Stomach (tissue), 9 donors: ENCODE data around the gene SF3B3. TPM values are rescaled to one million over a fixed set of nuclear protein-coding genes. Genes with fewer than 3 reads are reported as not detected.
A peak's percentile ranks its signal among the peaks of the same experiment; 100 is the strongest.
"Not testable (repeated sequence)": the region's sequence is repeated elsewhere in the genome, so short reads cannot be mapped to it uniquely, and the experiment has no call there.

Experiments
- DNase-seq, 2 donors: peaks; one replicate each; pipeline versions ENCODE4 v3.0.0 to v3.0.0-alpha.2; 2013 to 2019
- H3K27ac ChIP-seq, 5 donors: fragments of 200-600 bp in 4 of 5; sonication (generic) in 4 of 5; one replicate each; pipeline ENCODE4 v1.5.1; 2013 to 2019; ENCODE audit warnings: mild to moderate bottlenecking in 1 of 5, moderate library complexity in 1 of 5
- H3K27me3 ChIP-seq, 3 donors: fragments of 200-600 bp; sonication (generic); one replicate each; pipeline ENCODE4 v1.5.1; 2017 to 2019; ENCODE audit warnings: mixed run types in 1 of 3
- H3K36me3 ChIP-seq, 4 donors: fragments of 200-600 bp; sonication (generic); 1 replicate in 3 of 4; 2 replicates in 1 of 4; pipeline ENCODE4 v1.5.1; 2016 to 2019
- H3K4me1 ChIP-seq, 4 donors: fragments of 200-600 bp; sonication (generic); one replicate each; pipeline ENCODE4 v1.5.1; 2016 to 2019
- H3K4me3 ChIP-seq, 4 donors: fragments of 200-600 bp; sonication (generic) in 3 of 4; one replicate each; pipeline ENCODE4 v1.5.1; 2016 to 2019; ENCODE audit warnings: mild to moderate bottlenecking in 1 of 4
- H3K9me3 ChIP-seq, 4 donors: fragments of 200-600 bp; sonication (generic); one replicate each; pipeline ENCODE4 v1.5.1; 2016 to 2019
- CTCF ChIP-seq, 7 experiments: fragments of 450-650 bp in 4 of 7; fragments of 200-600 bp in 3 of 7; sonication (generic) in 3 of 7; IDR thresholded peaks; one replicate each; pipeline ENCODE4 v1.5.1; 2016 to 2019; ENCODE audit warnings: antibody characterized with exemption in 7 of 7, control low read depth in 2 of 7, mild to moderate bottlenecking in 1 of 7
- EP300 ChIP-seq: sonication (generic); formaldehyde crosslinking; IDR thresholded peaks from one replicate; pipeline ENCODE4 v1.6.1; 2017; ENCODE audit warnings: antibody characterized with exemption
- POLR2A ChIP-seq, 4 donors: fragments of 450-650 bp; IDR thresholded peaks; one replicate each; pipeline ENCODE4 v1.6.1; 2016; ENCODE audit warnings: antibody characterized with exemption in 4 of 4, control low read depth in 2 of 4, mild to moderate bottlenecking in 1 of 4, moderate library complexity in 1 of 4
- POLR2AphosphoS5 ChIP-seq, 3 donors: sonication (generic); formaldehyde crosslinking; IDR thresholded peaks; one replicate each; pipeline ENCODE4 v1.6.1; 2016; ENCODE audit warnings: antibody characterized with exemption in 3 of 3
- WGBS, 5 donors: extraction: QIAGEN DNeasy Blood & Tissue Kit in 3 of 5; methylation state at CpG; one replicate each; pipeline versions ENCODE4 v1.1.5 to v1.1.7; 2013 to 2018; 5-methylcytosine and 5-hydroxymethylcytosine counted together
- intact Hi-C: fragments of 100-400 bp; cut with DNase I; formaldehyde crosslinking; loops from one replicate; pipeline ENCODE4 v1.15.1; 2023; ENCODE audit warnings: low total_unique reads
- polyA plus RNA-seq, 3 donors: library from polyadenylated mRNA; stranded (reverse); fragments of 200-250 nt; gene quantifications; one replicate each; pipeline ENCODE4 v1.2.3, GENCODE V29; 2013
- total RNA-seq, 5 donors: library from RNA; depleted of rRNA; stranded (reverse); fragments of >200 nt; gene quantifications; one replicate each; pipeline versions ENCODE4 v1.1.0 to v1.2.3, GENCODE V29; 2014 to 2016
- donor health status: healthy with polysubstance abuse.
- donor health status: Bipolar disorder and iron deficiency.
- donor health status: healthy.

SF3B3 gene
- total and polyA plus RNA-seq, 8 donors = 30.8 to 141 (median 79.8) TPM

GRCh38 chr16:70588565-70588964, 64.9 kb downstream of the SF3B3 start:
- Histone ChIP-seq H3K4me3 (no peak overlapping the region), H3K27ac (peak overlapping the region in 3 of 5 donors; percentile 12 to 51 (median 32)), H3K4me1 (peaks cover 13 to 34% (median 20%) of the 10 kb centered on the region in 4 donors), H3K27me3 (no peaks in the 10 kb centered on the region), H3K9me3 (no peaks in the 10 kb centered on the region), H3K36me3 (no peaks in the 10 kb centered on the region)
- peak in 1 of 2 donors; percentile 41 for DNase-seq
- 32 to 47% (median 37%) methylated on average over 4 of the region's 4 CpGs for WGBS, 5 donors
- TF ChIP-seq POLR2AphosphoS5 (IDR thresholded peaks at IDR 0.05) = peak in 1 of 3 donors; percentile 50
- TF ChIP-seq CTCF (IDR thresholded peaks at IDR 0.05) = no peak
- no peak for TF ChIP-seq POLR2A (IDR thresholded peaks at IDR 0.05)
- intact Hi-C loops = no loop called here

GRCh38 chr16:70589416-70589815, 65.8 kb downstream of the SF3B3 start:
- DNase-seq, H3K4me3 ChIP-seq, H3K36me3 ChIP-seq, intact Hi-C loops, H3K27me3 ChIP-seq, H3K9me3 ChIP-seq: not testable (repeated sequence)
- WGBS, 5 donors = 86 to 94% (median 90%) methylated on average over 3 of the region's 3 CpGs
- H3K27ac ChIP-seq = peak overlapping the region in 3 of 5 donors; percentile 20 to 71 (median 60)
- peaks cover 13 to 34% (median 20%) of the 10 kb centered on the region in 4 donors for H3K4me1 ChIP-seq

- Histone ChIP-seq H3K9me3 (no peaks in the 10 kb centered on the region), H3K27ac (peak overlapping the region; percentile 19 to 71 (median 60)), H3K4me3 (peak overlapping the region in 1 of 4 donors; percentile 6), H3K36me3 (no peaks in the 10 kb centered on the region), H3K27me3 (no peaks in the 10 kb centered on the region), H3K4me1 (peaks cover 13 to 34% (median 20%) of the 10 kb centered on the region in 4 donors)
- 17 to 25% (median 21%) methylated on average over 10 of the region's 10 CpGs for WGBS, 5 donors
- intact Hi-C loops = no loop called here
- TF ChIP-seq POLR2A (IDR thresholded peaks at IDR 0.05) (no peak), EP300 (no peak), CTCF (IDR thresholded peaks at IDR 0.05) (no peak), POLR2AphosphoS5 (IDR thresholded peaks at IDR 0.05) (no peak)
- peak in 1 of 2 donors; percentile 85 for DNase-seq
Measured at GRCh38 chr16:70589998-70590471, 66.4 kb downstream of the SF3B3 start.

GRCh38 chr16:70590722-70591415, 67.3 kb downstream of the SF3B3 start:
- intact Hi-C loops = no loop called here
- Histone ChIP-seq H3K4me3 (peak overlapping the region in 1 of 4 donors; percentile 6), H3K4me1 (peaks cover 13 to 34% (median 20%) of the 10 kb centered on the region in 4 donors), H3K27ac (peak overlapping the region; percentile 29 to 71 (median 62)), H3K27me3 (no peaks in the 10 kb centered on the region), H3K9me3 (no peaks in the 10 kb centered on the region), H3K36me3 (no peaks in the 10 kb centered on the region)
- WGBS, 5 donors = 56 to 72% (median 66%) methylated on average over 11 to 18 of the region's 18 CpGs
- TF ChIP-seq POLR2A (IDR thresholded peaks at IDR 0.05) (no peak), CTCF (IDR thresholded peaks at IDR 0.05) (no peak), EP300 (no peak), POLR2AphosphoS5 (IDR thresholded peaks at IDR 0.05) (no peak)
- DNase-seq = no peak

GRCh38 chr16:70591615-70592014, 68.0 kb downstream of the SF3B3 start:
- Histone ChIP-seq H3K27me3 (no peaks in the 10 kb centered on the region), H3K4me1 (peaks cover 13 to 34% (median 20%) of the 10 kb centered on the region in 4 donors), H3K36me3 (no peaks in the 10 kb centered on the region), H3K27ac (peak overlapping the region in 4 of 5 donors; percentile 47 to 71 (median 62)), H3K9me3 (no peaks in the 10 kb centered on the region), H3K4me3 (no peak overlapping the region)
- 53 to 70% (median 59%) methylated on average over 4 of the region's 4 CpGs for WGBS, 5 donors
- intact Hi-C loops = no loop called here
- DNase-seq = no peak
- no peak for TF ChIP-seq POLR2A (IDR thresholded peaks at IDR 0.05)
- no peak for TF ChIP-seq POLR2AphosphoS5 (IDR thresholded peaks at IDR 0.05)
- no peak for TF ChIP-seq CTCF (IDR thresholded peaks at IDR 0.05)
- no peak for TF ChIP-seq EP300
